Activated T-helper 9 cell treated with anti-CD3 and anti-CD28 coated beads, Interleukin-2, amount 50 U/mL, for 16 hours (primary cell): ENCODE results near the gene STIM1.
"Not testable (repeated sequence)": the region's sequence is repeated elsewhere in the genome, so short reads cannot be mapped to it uniquely, and the experiment has no call there.

Experiments
- DNase-seq: peaks from one replicate; pipeline ENCODE4 v3.0.0-alpha.2; 2020; ENCODE audit warnings: low read depth

Gene STIM1

GRCh38 chr11:3885855-3886254 lies 30.4 kb downstream of the STIM1 start:
- no peak for DNase-seq

- no peak for DNase-seq
Observed at GRCh38 chr11:3886985-3887384, 31.5 kb downstream of the STIM1 start.

- DNase-seq = no peak
Observed at GRCh38 chr11:3888876-3889275, 33.4 kb downstream of the STIM1 start.

GRCh38 chr11:3890014-3890413 lies 34.5 kb downstream of the STIM1 start:
- no peak for DNase-seq

GRCh38 chr11:3890806-3891205 lies 35.3 kb downstream of the STIM1 start:
- DNase-seq = no peak

- no peak for DNase-seq
Observed at GRCh38 chr11:3891751-3892150, 36.3 kb downstream of the STIM1 start.

GRCh38 chr11:3892156-3892555 lies 36.7 kb downstream of the STIM1 start:
- no peak for DNase-seq

GRCh38 chr11:3893311-3893710 lies 37.8 kb downstream of the STIM1 start:
- no peak for DNase-seq

- DNase-seq = no peak
Observed at GRCh38 chr11:3894128-3894731, 38.8 kb downstream of the STIM1 start.

- no peak for DNase-seq
Observed at GRCh38 chr11:3896644-3897043, 41.2 kb downstream of the STIM1 start.

- not testable (repeated sequence) for DNase-seq
Observed at GRCh38 chr11:3900230-3900629, 44.8 kb downstream of the STIM1 start.

GRCh38 chr11:3901249-3902025 lies 46.0 kb downstream of the STIM1 start:
- no peak for DNase-seq

GRCh38 chr11:3902441-3902840 lies 47.0 kb downstream of the STIM1 start:
- no peak for DNase-seq

GRCh38 chr11:3903207-3903896 lies 47.9 kb downstream of the STIM1 start:
- DNase-seq = no peak

GRCh38 chr11:3904228-3904627 lies 48.8 kb downstream of the STIM1 start:
- DNase-seq = no peak

GRCh38 chr11:3905080-3905953 lies 49.9 kb downstream of the STIM1 start:
- DNase-seq = peak; percentile 50

GRCh38 chr11:3906166-3906565 lies 50.7 kb downstream of the STIM1 start:
- no peak for DNase-seq

- DNase-seq = no peak
Observed at GRCh38 chr11:3907590-3907989, 52.1 kb downstream of the STIM1 start.

GRCh38 chr11:3909901-3910300 lies 54.4 kb downstream of the STIM1 start:
- no peak for DNase-seq

- no peak for DNase-seq
Observed at GRCh38 chr11:3911908-3912505, 56.5 kb downstream of the STIM1 start.

- DNase-seq = no peak
Observed at GRCh38 chr11:3913921-3914320, 58.5 kb downstream of the STIM1 start.

- no peak for DNase-seq
Observed at GRCh38 chr11:3914805-3915204, 59.3 kb downstream of the STIM1 start.
